ENCODE measurements around the gene TAB2. TPM values are rescaled to one million over a fixed set of nuclear protein-coding genes. Genes with fewer than 3 reads are reported as not detected.
"Not testable (repeated sequence)": the region's sequence is repeated elsewhere in the genome, so short reads cannot be mapped to it uniquely, and the experiment has no call there.

Gene TAB2
- total RNA-seq, 1 experiment from 2014 or later, result 38.1 TPM

- Mint-ChIP-seq H3K4me1 (ENCODE audit: low read depth, unreplicated experiment) (peaks cover 26% of the 10 kb centered on the region), H3K27me3 (ENCODE audit: unreplicated experiment) (no peaks in the 10 kb centered on the region)
- CTCF ChIA-PET, result no interaction called here
Measured at GRCh38 chr6:149343501-149343900, 26.0 kb downstream of the TAB2 start.

GRCh38 chr6:149346078-149346477, 28.6 kb downstream of the TAB2 start:
- H3K4me1 Mint-ChIP-seq (ENCODE audit: low read depth, unreplicated experiment), result peaks cover 29% of the 10 kb centered on the region
- TF ChIP-seq CTCF (IDR thresholded peaks at IDR 0.05; ENCODE audit: unreplicated experiment), result no peak
- H3K36me3 Mint-ChIP-seq (ENCODE audit: insufficient read depth, unreplicated experiment), result no peaks in the 10 kb centered on the region
- H3K27me3 Mint-ChIP-seq (ENCODE audit: unreplicated experiment), result no peaks in the 10 kb centered on the region
- intact Hi-C loops (cut with micrococcal nuclease; ENCODE audit: unreplicated experiment), result no loop called here
- no peaks in the 10 kb centered on the region for H3K9me3 Mint-ChIP-seq (ENCODE audit: low read depth, unreplicated experiment)
- no peak overlapping the region for H3K27ac Mint-ChIP-seq (ENCODE audit: unreplicated experiment)
- no peak for DNase-seq
- H3K4me3 Mint-ChIP-seq (ENCODE audit: low read depth, unreplicated experiment), result no peak overlapping the region
- BruUV-seq (replicated peaks), result no TSS peak
- CTCF ChIA-PET, result no interaction called here

More at GRCh38 chr6:149343501-149343900, 26.0 kb downstream of the TAB2 start:
- no TSS peak for BruUV-seq (replicated peaks)
- DNase-seq, result no peak
- intact Hi-C loops (cut with micrococcal nuclease; ENCODE audit: unreplicated experiment), result no loop called here
- no peak overlapping the region for H3K27ac Mint-ChIP-seq (ENCODE audit: unreplicated experiment)
- H3K4me3 Mint-ChIP-seq (ENCODE audit: low read depth, unreplicated experiment), result no peak overlapping the region
- no peak for TF ChIP-seq CTCF (IDR thresholded peaks at IDR 0.05; ENCODE audit: unreplicated experiment)
- no peaks in the 10 kb centered on the region for H3K9me3 Mint-ChIP-seq (ENCODE audit: low read depth, unreplicated experiment)
- H3K36me3 Mint-ChIP-seq (ENCODE audit: insufficient read depth, unreplicated experiment), result no peaks in the 10 kb centered on the region

GRCh38 chr6:149347067-149347466, 29.6 kb downstream of the TAB2 start:
- H3K4me3 Mint-ChIP-seq (ENCODE audit: low read depth, unreplicated experiment), result no peak overlapping the region
- peaks cover 32% of the 10 kb centered on the region for H3K4me1 Mint-ChIP-seq (ENCODE audit: low read depth, unreplicated experiment)
- H3K36me3 Mint-ChIP-seq (ENCODE audit: insufficient read depth, unreplicated experiment), result no peaks in the 10 kb centered on the region
- CTCF ChIA-PET, result no interaction called here
- H3K27me3 Mint-ChIP-seq (ENCODE audit: unreplicated experiment), result no peaks in the 10 kb centered on the region
- H3K9me3 Mint-ChIP-seq (ENCODE audit: low read depth, unreplicated experiment), result no peaks in the 10 kb centered on the region
- intact Hi-C loops (cut with micrococcal nuclease; ENCODE audit: unreplicated experiment), result no loop called here
- no peak for DNase-seq
- H3K27ac Mint-ChIP-seq (ENCODE audit: unreplicated experiment), result no peak overlapping the region
- TF ChIP-seq CTCF (IDR thresholded peaks at IDR 0.05; ENCODE audit: unreplicated experiment), result no peak
- no TSS peak for BruUV-seq (replicated peaks)

GRCh38 chr6:149349279-149349678, 31.8 kb downstream of the TAB2 start:
- intact Hi-C loops (cut with micrococcal nuclease; ENCODE audit: unreplicated experiment); H3K36me3 Mint-ChIP-seq (ENCODE audit: insufficient read depth, unreplicated experiment); DNase-seq; H3K9me3 Mint-ChIP-seq (ENCODE audit: low read depth, unreplicated experiment); BruUV-seq (replicated peaks); H3K27ac Mint-ChIP-seq (ENCODE audit: unreplicated experiment); H3K4me3 Mint-ChIP-seq (ENCODE audit: low read depth, unreplicated experiment); H3K27me3 Mint-ChIP-seq (ENCODE audit: unreplicated experiment): not testable (repeated sequence)
- CTCF ChIA-PET, result interaction anchor here (0.7 kb wide), 1 partner anchor 196 kb away, joined by 4 read pairs; no protein-coding TSS in a partner anchor
- H3K4me1 Mint-ChIP-seq (ENCODE audit: low read depth, unreplicated experiment), result peaks cover 37% of the 10 kb centered on the region

- DNase-seq, result no peak
- H3K4me3 Mint-ChIP-seq (ENCODE audit: low read depth, unreplicated experiment), result no peak overlapping the region
- intact Hi-C loops (cut with micrococcal nuclease; ENCODE audit: unreplicated experiment), result no loop called here
- no peaks in the 10 kb centered on the region for H3K9me3 Mint-ChIP-seq (ENCODE audit: low read depth, unreplicated experiment)
- no TSS peak for BruUV-seq (replicated peaks)
- H3K4me1 Mint-ChIP-seq (ENCODE audit: low read depth, unreplicated experiment), result peaks cover 21% of the 10 kb centered on the region
- H3K27ac Mint-ChIP-seq (ENCODE audit: unreplicated experiment), result no peak overlapping the region
- CTCF ChIA-PET, result no interaction called here
- H3K27me3 Mint-ChIP-seq (ENCODE audit: unreplicated experiment), result no peaks in the 10 kb centered on the region
- H3K36me3 Mint-ChIP-seq (ENCODE audit: insufficient read depth, unreplicated experiment), result no peaks in the 10 kb centered on the region
- TF ChIP-seq CTCF (IDR thresholded peaks at IDR 0.05; ENCODE audit: unreplicated experiment), result no peak
Measured at GRCh38 chr6:149354009-149354408, 36.5 kb downstream of the TAB2 start.

All from Calu3 (cell line).